ENCODE measurements around the gene CBX3. TPM values are rescaled to one million over a fixed set of nuclear protein-coding genes. Genes with fewer than 3 reads are reported as not detected.

CBX3 gene
- total RNA-seq, 1 experiment from 2014 or later, result 232 TPM

DNA sequence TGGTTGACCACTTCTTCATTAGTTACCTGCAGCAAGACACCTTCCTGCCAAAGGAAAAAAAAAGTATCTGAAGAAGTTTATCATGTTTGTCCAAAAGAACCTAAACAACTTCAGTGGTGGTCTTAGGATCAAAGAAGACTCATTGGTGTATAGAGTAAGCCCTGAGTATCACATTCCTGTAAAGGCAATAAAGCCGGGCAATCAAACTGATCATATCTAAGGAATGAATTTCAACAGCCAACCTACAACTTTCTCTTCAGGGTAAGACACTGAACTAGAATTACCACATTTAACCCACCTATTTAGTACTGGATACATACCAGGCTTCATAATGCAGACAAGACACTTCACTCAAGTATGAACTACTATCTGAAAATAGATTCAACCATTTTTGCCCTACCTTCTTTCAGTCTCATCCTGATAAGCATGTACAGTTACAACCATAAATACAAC, 11.1 kb upstream of the CBX3 start (continued):
- TF ChIP-seq, protein P1, sequence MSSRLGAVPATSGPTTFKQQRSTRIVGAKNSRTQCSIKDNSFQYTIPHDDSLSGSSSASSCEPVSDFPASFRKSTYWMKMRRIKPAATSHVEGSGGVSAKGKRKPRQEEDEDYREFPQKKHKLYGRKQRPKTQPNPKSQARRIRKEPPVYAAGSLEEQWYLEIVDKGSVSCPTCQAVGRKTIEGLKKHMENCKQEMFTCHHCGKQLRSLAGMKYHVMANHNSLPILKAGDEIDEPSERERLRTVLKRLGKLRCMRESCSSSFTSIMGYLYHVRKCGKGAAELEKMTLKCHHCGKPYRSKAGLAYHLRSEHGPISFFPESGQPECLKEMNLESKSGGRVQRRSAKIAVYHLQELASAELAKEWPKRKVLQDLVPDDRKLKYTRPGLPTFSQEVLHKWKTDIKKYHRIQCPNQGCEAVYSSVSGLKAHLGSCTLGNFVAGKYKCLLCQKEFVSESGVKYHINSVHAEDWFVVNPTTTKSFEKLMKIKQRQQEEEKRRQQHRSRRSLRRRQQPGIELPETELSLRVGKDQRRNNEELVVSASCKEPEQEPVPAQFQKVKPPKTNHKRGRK (CRISPR knock-in tag; IDR thresholded peaks at IDR 0.05; ENCODE audit: borderline replicate concordance), result no peak
- TF ChIP-seq, protein P2, sequence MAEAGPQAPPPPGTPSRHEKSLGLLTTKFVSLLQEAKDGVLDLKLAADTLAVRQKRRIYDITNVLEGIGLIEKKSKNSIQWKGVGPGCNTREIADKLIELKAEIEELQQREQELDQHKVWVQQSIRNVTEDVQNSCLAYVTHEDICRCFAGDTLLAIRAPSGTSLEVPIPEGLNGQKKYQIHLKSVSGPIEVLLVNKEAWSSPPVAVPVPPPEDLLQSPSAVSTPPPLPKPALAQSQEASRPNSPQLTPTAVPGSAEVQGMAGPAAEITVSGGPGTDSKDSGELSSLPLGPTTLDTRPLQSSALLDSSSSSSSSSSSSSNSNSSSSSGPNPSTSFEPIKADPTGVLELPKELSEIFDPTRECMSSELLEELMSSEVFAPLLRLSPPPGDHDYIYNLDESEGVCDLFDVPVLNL (CRISPR knock-in tag; IDR thresholded peaks at IDR 0.05; ENCODE audit: borderline replicate concordance, low read depth), result no peak
- TF ChIP-seq NR1H2 (CRISPR knock-in tag; IDR thresholded peaks at IDR 0.05) (no peak), ZNF671 (CRISPR knock-in tag; IDR thresholded peaks at IDR 0.05) (peak; percentile 92), ZNF423 (CRISPR knock-in tag; IDR thresholded peaks at IDR 0.05) (no peak)
- TF ChIP-seq, protein P3, sequence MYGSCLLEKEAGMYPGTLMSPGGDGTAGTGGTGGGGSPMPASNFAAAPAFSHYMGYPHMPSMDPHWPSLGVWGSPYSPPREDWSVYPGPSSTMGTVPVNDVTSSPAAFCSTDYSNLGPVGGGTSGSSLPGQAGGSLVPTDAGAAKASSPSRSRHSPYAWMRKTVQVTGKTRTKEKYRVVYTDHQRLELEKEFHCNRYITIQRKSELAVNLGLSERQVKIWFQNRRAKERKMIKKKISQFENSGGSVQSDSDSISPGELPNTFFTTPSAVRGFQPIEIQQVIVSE (CRISPR knock-in tag; IDR thresholded peaks at IDR 0.05; ENCODE audit: borderline replicate concordance), result no peak; the same call in 1 of the 2 replicates
- TF ChIP-seq, protein P4, sequence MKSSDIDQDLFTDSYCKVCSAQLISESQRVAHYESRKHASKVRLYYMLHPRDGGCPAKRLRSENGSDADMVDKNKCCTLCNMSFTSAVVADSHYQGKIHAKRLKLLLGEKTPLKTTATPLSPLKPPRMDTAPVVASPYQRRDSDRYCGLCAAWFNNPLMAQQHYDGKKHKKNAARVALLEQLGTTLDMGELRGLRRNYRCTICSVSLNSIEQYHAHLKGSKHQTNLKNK (CRISPR knock-in tag; IDR thresholded peaks at IDR 0.05), result peak; percentile 70; the same call in 1 of the 2 replicates

DNA sequence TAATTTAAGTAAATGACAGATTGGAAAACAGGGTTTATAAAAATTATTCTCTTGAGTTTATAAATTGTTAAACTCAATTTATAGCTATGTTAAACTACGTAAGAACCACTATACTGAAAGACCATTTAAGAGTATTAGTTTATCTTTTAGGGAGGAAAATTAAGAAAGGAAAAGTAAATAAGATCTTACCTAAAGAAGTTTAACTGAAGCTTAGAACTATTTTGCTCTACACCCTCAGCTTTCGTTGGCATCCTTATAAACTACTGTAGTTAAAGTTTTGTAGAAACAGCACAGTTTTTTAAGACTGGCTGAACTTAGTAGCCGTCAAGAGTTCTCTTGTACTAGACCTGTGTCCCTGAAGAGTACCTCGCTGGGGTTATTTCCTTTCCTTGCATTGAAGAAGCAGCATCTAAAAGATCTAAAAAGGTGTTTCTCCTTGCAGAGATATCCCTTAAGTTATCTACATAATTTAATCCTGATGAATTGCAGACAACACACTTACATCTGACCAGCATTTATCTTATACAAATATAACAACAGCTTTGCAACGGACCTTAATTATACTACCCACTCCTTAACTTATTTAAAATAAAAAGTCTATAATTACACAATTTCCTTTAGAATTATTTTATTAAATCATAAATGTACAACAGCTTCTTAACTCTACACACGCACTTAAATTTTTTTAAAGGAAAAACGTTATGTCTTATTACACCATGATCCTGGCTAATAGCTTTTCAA, 10.1 kb upstream of the CBX3 start:
- no peak for DNase-seq (ENCODE audit: low spot score)
- H3K27me3 Mint-ChIP-seq (ENCODE audit: low read depth), result no peaks in the 10 kb centered on the region
- ChIA-PET POLR2A (interaction anchor here (0.5 to 2.3 kb wide), 6 partner anchors 9 to 16 kb away, joined by 3 to 9 read pairs (median 4); partner anchors contain the start of genes CBX3 and HNRNPA2B1), CTCF (interaction anchor here (0.7 kb wide), 1 partner anchor 299 kb away, joined by 3 read pairs; no protein-coding TSS in a partner anchor)
- H3K9me3 Mint-ChIP-seq, result no peaks in the 10 kb centered on the region
- peak; percentile 74; the same call in 1 of the 2 replicates for TF ChIP-seq NFATC4 (CRISPR knock-in tag; IDR thresholded peaks at IDR 0.05)
- TF ChIP-seq, protein P5, sequence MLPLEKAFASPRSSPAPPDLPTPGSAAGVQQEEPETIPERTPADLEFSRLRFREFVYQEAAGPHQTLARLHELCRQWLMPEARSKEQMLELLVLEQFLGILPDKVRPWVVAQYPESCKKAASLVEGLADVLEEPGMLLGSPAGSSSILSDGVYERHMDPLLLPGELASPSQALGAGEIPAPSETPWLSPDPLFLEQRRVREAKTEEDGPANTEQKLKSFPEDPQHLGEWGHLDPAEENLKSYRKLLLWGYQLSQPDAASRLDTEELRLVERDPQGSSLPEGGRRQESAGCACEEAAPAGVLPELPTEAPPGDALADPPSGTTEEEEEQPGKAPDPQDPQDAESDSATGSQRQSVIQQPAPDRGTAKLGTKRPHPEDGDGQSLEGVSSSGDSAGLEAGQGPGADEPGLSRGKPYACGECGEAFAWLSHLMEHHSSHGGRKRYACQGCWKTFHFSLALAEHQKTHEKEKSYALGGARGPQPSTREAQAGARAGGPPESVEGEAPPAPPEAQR (CRISPR knock-in tag; IDR thresholded peaks at IDR 0.05), result no peak
- TF ChIP-seq, protein P6, sequence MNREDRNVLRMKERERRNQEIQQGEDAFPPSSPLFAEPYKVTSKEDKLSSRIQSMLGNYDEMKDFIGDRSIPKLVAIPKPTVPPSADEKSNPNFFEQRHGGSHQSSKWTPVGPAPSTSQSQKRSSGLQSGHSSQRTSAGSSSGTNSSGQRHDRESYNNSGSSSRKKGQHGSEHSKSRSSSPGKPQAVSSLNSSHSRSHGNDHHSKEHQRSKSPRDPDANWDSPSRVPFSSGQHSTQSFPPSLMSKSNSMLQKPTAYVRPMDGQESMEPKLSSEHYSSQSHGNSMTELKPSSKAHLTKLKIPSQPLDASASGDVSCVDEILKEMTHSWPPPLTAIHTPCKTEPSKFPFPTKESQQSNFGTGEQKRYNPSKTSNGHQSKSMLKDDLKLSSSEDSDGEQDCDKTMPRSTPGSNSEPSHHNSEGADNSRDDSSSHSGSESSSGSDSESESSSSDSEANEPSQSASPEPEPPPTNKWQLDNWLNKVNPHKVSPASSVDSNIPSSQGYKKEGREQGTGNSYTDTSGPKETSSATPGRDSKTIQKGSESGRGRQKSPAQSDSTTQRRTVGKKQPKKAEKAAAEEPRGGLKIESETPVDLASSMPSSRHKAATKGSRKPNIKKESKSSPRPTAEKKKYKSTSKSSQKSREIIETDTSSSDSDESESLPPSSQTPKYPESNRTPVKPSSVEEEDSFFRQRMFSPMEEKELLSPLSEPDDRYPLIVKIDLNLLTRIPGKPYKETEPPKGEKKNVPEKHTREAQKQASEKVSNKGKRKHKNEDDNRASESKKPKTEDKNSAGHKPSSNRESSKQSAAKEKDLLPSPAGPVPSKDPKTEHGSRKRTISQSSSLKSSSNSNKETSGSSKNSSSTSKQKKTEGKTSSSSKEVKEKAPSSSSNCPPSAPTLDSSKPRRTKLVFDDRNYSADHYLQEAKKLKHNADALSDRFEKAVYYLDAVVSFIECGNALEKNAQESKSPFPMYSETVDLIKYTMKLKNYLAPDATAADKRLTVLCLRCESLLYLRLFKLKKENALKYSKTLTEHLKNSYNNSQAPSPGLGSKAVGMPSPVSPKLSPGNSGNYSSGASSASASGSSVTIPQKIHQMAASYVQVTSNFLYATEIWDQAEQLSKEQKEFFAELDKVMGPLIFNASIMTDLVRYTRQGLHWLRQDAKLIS (CRISPR knock-in tag; IDR thresholded peaks at IDR 0.05; ENCODE audit: borderline replicate concordance), result no peak
- no peak overlapping the region for H3K4me3 Mint-ChIP-seq
- ATAC-seq, result no peak
- peaks cover 72% of the 10 kb centered on the region for H3K36me3 Mint-ChIP-seq
- H3K27ac Mint-ChIP-seq, result peak overlapping the region; percentile 89
- H3K4me1 Mint-ChIP-seq, result peaks cover 68% of the 10 kb centered on the region

DNA sequence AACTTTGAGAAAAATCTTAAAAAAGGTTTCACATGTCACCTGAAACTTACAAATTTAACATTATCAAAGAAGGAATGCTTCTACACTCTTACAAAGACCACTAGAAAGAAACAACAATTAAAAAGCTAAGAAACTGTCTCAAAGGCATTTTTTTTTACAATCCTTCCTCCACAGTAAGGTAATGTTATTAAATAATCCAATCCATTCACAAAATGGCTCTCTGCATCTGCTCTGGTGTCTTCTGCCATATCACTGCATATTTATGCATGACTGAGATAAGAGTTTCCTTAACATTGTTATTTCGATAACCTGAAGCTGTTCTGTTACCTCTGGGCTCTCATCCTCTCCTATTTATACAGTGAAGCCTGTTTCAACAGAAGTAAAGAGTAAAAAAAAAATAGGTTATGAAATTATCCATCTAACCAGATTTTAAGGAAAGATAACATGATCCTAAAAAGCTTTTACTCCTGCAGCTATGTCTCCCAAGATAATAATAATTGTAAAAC, 9.5 kb upstream of the CBX3 start:
- Mint-ChIP-seq H3K4me1 (peaks cover 73% of the 10 kb centered on the region), H3K36me3 (peaks cover 77% of the 10 kb centered on the region), H3K27me3 (ENCODE audit: low read depth) (no peaks in the 10 kb centered on the region), H3K27ac (peak overlapping the region; percentile 89), H3K4me3 (no peak overlapping the region), H3K9me3 (no peaks in the 10 kb centered on the region)
- no peak for ATAC-seq
- POLR2A ChIA-PET, result interaction anchor here (0.8 to 2.3 kb wide), 4 partner anchors 8 to 37 kb away, joined by 3 to 9 read pairs (median 5); partner anchors contain the start of genes CBX3 and HNRNPA2B1
- DNase-seq (ENCODE audit: low spot score), result no peak
- CTCF ChIA-PET, result interaction anchor here (0.6 to 1.3 kb wide), 2 partner anchors 93 to 112 kb away, joined by 3 to 4 read pairs; no protein-coding TSS in a partner anchor
- TF ChIP-seq, protein P7, sequence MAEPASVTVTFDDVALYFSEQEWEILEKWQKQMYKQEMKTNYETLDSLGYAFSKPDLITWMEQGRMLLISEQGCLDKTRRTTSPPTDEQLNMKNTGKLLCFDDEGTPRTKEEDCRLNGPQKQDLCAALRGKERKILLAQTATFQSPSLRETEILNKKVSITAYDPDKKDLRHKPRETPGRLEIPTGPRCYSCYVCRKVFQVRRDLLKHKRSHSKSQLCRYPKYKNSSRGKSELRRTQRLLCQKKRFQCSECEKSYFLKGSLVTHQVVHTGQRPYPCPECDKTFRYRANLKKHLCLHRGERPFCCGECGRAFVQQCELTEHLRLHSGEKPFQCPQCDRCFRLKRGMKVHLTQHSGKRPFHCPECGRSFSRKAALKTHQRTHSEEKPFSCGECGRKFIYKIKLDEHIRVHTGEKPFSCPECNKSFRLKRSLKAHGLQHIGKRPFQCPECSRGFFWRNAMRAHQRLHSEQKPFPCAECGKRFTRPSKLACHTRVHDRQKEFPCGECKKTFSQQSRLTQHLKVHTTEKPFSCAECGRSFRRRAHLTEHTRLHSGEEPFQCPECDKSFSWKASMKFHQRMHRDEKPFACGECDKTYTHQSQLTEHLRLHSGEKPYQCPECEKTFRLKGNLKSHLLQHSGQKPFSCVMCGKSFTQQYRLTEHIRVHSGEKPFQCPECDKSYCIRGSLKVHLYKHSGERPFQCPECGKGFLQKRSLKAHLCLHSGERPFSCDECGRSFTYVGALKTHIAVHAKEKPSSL (CRISPR knock-in tag; conservative IDR thresholded peaks at IDR 0.05), result no peak
- TF ChIP-seq, protein P5 (CRISPR knock-in tag; IDR thresholded peaks at IDR 0.05), result no peak
- TF ChIP-seq, protein P8, sequence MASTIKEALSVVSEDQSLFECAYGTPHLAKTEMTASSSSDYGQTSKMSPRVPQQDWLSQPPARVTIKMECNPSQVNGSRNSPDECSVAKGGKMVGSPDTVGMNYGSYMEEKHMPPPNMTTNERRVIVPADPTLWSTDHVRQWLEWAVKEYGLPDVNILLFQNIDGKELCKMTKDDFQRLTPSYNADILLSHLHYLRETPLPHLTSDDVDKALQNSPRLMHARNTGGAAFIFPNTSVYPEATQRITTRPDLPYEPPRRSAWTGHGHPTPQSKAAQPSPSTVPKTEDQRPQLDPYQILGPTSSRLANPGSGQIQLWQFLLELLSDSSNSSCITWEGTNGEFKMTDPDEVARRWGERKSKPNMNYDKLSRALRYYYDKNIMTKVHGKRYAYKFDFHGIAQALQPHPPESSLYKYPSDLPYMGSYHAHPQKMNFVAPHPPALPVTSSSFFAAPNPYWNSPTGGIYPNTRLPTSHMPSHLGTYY (CRISPR knock-in tag; IDR thresholded peaks at IDR 0.05), result no peak
- TF ChIP-seq, protein P2 (CRISPR knock-in tag; IDR thresholded peaks at IDR 0.05; ENCODE audit: borderline replicate concordance, low read depth), result no peak
- no peak for TF ChIP-seq ZNF671 (CRISPR knock-in tag; IDR thresholded peaks at IDR 0.05)
